ENCODE data around the gene DAP3. TPM values are rescaled to one million over a fixed set of nuclear protein-coding genes. Genes with fewer than 3 reads are reported as not detected.

The DAP3 gene
- total RNA-seq, 2 donors from 2014 or later = 98.9 to 127 TPM

Other genes with a start within 250 kb of the DAP3 start
- gene ASH1L, start 126.3 kb upstream of the DAP3 start, total RNA-seq = 10 to 100 TPM; 75.5 to 84.6 TPM
- gene MSTO1, start 78.9 kb upstream of the DAP3 start, total RNA-seq = 10 to 100 TPM; 49.2 to 60.1 TPM
- gene YY1AP1, start 317 bp upstream of the DAP3 start, total RNA-seq = 10 to 100 TPM; 85.0 to 86.4 TPM
- gene GON4L, start 168.1 kb downstream of the DAP3 start, total RNA-seq = 10 to 100 TPM; 88.4 to 93.9 TPM
- gene SYT11, start 170.5 kb downstream of the DAP3 start, total RNA-seq = 10 to 100 TPM; 27.0 to 30.2 TPM
- 10 to 100 TPM; 47.8 to 64.6 TPM for gene RIT1, start 222.3 kb downstream of the DAP3 start, total RNA-seq
- gene KHDC4, start 245.3 kb downstream of the DAP3 start, total RNA-seq = 10 to 100 TPM; 59.9 to 63.1 TPM